CD4-positive, alpha-beta T cell treated with Interleukin-10 for 1 hour (primary cell): Measurements from ENCODE around the gene ZNF33A.
"Not testable (repeated sequence)": the region's sequence is repeated elsewhere in the genome, so short reads cannot be mapped to it uniquely, and the experiment has no call there.

Source experiments
- DNase-seq: peaks from one replicate; pipeline ENCODE4 v3.0.0-alpha.2; 2020

Gene ZNF33A

DNA sequence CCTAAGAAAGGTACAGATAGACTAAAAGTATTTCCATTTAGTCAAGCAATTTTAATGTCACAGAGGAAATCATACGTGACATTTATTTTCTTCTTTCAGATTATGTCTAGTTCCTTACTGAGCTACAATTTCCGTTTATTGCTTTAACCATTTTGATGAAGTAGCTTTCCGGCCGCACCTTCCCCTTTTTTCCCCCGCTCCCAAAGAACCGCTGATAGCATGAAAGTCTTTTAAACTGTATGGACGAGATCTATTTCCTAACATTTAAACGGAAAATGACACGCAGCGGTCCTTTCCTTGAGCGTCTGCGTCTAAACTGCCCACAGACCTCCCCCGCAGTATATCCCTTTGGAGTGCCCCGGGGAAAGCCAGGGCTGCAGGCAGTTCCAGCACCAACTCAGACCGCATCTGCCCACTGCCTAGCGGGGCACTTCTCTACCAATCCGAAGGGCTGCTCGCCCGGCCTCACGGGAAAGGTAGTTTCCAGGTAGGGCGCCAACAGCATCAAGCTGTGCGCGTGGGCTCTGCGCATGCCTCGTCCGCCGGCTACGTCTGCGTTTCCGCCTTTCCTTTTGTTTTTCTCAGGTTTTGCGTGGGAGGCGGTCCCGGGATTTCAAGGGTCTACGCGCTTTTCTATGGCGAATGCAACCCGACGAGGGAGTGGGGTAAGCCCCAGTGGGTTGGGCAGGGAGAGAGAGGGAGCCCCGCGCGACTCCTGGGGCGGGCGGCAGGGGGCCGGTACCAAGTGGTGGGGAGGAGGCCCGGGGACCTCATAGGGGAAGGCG, at the start of gene ZNF33A:
ZNF33A (plus strand) TSS at position 557 of the 785 bp plus-strand sequence. CDS start 1,667 bp downstream, outside the sequence.
- DNase-seq: peak; percentile 93

GRCh38 chr10:37965006-37965405, 45.5 kb upstream of the ZNF33A start:
- no peak for DNase-seq

DNA sequence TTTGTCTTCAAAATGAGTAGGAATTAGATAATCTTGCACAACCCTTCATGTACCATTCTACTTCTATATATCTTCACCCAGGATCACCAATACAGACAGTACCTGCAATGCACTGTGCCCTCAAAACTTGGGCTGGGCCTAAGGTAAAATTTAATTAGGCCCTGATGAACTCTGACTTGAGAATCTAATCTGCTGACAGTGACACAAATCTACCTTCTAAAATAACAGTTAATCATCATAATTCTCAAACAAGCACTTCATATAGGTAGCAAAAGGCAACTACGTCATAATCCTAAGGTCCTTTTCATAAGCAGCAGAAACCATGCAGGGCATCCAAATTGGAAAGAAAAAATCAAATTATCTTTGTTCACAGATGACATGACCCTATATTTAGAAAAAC, 38.1 kb upstream of the ZNF33A start:
- no peak for DNase-seq

- peak; percentile 28 for DNase-seq
Measured at GRCh38 chr10:37975401-37975991, 35.0 kb upstream of the ZNF33A start.

DNA sequence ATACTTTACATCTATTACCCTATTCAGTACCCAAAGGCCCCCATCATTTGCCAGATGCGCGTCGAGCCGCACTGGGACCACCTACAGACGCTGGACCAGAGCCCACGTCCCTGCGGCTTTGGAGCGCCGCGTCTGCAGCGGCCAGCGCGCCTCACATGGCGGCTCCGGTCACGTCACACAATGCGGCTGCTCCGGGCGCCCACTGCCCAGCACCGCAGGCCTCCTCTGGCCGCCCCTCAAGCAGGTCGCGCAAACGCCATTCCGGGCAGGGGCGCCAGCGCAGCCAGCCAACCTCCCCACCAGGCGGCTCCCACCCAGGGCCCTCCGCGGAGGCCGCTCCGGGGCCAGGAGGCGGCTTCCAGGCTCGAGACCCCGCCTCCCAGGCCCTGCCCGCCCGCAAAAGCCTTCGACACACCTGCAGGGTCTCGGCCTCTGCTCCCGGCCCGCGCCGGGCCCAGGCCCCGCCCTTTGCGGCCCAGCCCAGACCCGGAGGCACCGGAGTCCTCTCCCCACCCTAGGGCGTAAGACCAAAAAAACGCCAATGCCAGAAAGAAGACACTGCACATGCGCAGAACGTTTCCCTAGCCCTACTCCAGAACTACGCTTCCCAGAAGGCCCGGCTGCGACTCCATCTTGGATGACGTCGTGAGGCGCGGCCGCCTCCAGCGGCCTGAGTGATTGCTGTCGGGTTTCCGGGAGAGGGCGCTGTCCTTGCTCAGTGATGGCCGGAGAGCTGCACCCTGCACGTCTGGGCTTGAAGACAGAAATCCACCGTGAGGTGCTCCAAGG, 34.2 kb upstream of the ZNF33A start, which contains the start of gene ZNF25:
ZNF25 (minus strand) TSS at position 557 of the 789 bp plus-strand sequence. CDS start 4,925 bp downstream, outside the sequence.
- peak; percentile 99 for DNase-seq

DNA sequence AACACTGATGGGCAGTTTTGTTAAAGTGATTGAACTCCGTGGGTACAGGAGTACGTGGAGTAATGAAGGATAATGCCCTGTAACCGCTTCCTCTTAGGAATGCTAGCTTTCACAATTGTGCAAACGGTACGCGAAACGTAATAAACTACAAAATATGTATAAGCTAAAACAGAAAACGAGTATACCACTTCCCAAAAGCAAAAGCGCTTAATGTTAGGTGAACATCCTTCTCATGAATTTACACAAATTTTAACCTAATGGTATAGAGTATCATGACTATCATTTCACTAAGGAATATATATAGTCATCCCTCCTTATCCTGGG, 33.6 kb upstream of the ZNF33A start:
- DNase-seq: no peak

DNA sequence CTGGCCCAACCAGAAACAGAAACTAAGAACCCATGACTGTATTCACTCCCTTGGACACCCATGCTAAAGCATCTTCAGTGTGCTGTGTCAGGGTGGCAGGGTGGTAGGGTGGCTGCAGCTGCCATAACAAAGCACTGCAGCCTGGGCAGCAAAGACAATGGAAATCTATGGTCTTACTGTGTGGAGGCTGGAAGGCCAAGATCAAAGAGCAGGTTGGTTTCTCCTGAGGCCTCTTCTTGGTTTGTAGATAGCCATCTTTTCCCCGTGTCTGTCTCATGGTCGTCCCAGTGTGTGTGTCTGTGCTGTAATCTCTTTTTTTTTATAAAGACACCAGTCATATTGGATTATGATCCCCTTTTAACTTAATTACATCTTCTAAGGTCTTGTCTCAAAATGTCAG, 18.8 kb upstream of the ZNF33A start:
- no peak for DNase-seq

- DNase-seq: no peak
Measured at GRCh38 chr10:37992083-37992482, 18.4 kb upstream of the ZNF33A start.

DNA sequence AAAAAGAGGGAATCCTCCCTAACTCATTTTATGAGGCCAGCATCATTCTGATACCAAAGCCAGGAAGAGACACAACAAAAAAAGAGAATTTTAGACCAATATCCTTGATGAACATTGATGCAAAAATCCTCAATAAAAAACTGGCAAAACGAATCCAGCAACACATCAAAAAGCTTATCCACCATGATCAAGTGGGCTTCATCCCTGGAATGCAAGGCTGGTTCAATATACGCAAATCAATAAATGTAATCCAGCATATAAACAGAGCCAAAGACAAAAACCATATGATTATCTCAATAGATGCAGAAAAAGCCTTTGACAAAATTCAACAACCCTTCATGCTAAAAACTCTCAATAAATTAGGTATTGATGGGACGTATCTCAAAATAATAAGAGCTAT, 11.6 kb upstream of the ZNF33A start:
- DNase-seq: not testable (repeated sequence)

- DNase-seq: not testable (repeated sequence)
Measured at GRCh38 chr10:38000474-38000873, 10.0 kb upstream of the ZNF33A start.

- no peak for DNase-seq
Measured at GRCh38 chr10:38003026-38003425, 7.4 kb upstream of the ZNF33A start.

GRCh38 chr10:38003588-38003987, 6.9 kb upstream of the ZNF33A start:
- DNase-seq: no peak

GRCh38 chr10:38007551-38007950, 2.9 kb upstream of the ZNF33A start:
- no peak for DNase-seq

DNA sequence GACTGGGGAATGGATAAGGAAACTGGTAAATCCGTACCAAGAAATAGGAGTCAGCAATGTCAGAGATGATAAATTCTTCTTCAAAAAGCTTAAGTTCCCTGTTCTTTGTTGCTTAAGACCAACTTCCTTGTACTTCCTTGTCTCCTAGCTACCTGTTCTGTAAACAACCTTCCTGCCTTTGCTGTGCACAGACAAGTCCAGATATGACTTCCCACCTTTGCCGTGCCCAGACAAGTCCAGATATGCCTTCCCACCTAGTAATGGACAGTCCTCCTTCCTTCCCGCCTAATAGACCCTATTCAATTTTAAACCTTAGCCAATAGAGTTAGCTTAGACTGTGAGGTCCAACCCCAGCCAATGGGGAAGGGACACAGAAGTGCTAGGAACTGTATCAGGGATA, 2.5 kb upstream of the ZNF33A start:
- no peak for DNase-seq

DNA sequence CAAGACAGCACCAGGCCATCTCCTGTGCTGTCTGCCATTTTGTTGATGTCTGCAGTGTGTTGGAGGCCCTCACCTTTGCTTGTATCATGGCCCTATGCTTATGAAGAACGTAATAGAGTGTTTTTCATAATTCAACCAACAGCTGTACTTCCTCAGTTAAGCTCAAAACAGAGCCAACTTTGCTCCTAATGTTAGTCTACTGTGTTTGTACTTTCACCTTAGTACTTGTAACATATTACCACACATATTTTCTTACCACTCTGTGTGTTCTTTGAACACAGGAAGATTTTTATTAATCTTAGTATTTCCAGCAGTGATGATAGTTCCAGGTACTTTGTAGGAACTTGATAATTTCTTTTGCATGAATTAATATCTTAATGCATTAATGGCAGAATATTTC, 5.9 kb downstream of the ZNF33A start:
- DNase-seq: no peak

DNA sequence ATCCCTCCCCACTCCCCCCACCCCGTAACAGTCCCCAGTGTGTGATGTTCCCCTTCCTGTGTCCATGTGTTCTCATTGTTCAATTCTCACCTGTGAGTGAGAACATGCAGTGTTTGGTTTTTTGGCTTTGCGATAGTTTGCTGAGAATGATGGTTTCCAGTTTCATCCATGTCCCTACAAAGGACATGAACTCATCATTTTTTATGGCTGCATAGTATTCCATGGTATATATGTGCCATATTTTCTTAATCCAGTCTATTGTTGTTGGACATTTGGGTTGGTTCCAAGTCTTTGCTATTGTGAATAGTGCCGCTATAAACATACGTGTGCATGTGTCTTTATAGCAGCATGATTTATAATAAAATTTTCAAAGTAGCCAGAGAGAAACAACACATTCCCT, 8.6 kb downstream of the ZNF33A start:
- DNase-seq: not testable (repeated sequence)

DNA sequence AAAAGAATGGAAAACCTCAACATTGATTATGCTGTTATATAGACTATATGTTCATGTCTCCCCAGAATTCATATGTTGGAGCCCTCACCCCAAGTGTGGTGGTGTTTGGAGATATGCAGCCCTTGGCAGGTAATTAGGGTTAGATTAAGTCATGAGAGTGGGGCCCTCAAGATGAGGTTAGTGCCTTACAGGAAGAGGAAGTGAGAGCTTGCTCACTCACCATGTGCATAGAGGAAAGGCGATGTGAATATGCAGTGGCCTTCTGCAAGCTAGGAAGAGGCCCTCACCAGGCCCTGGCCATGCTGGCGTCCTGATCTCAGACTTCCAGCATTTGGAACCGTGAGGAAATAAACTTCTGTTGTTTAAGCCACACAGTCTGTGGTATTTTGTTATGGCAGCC, 14.8 kb downstream of the ZNF33A start:
- no peak for DNase-seq

DNA sequence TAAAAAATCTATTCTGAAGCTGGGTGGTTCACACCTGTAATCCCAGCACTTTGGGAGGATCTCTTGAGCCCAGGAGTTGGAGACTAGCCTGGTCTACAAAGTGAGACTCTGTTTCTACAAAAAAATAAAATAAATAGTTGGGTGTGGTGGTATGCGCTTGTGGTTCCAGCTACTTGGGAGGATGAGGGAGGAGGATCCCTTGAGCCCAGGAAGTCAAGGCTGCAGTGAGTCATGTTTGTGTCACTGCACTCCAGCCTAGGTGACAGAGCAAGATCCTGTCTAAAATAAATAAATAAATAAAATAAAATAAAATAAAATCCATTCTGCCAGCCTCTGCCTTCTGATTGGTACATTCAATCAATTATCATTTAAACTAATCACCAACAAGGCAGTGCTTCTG, 17.5 kb downstream of the ZNF33A start:
- DNase-seq: no peak

GRCh38 chr10:38032886-38033285, 22.4 kb downstream of the ZNF33A start:
- DNase-seq: no peak

- peak; percentile 41 for DNase-seq
Measured at GRCh38 chr10:38038107-38038931, 27.8 kb downstream of the ZNF33A start.

DNA sequence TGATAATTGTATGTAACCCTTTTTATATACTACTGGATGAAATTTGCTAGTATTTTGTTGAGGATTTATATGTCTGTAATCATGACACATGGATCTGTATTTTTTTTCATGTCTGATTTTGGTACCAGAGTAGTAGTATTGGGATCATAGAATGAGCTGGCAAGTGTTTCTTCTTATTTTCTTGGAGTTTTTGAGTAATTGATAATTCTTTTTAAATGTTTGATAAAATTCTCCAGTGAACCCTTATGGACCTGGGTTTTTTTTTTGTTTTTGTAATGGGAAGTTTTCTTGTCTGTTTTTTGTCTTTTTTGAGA, 28.4 kb downstream of the ZNF33A start:
- no peak for DNase-seq

- peak; percentile 20 for DNase-seq
Measured at GRCh38 chr10:38043516-38043915, 33.0 kb downstream of the ZNF33A start.

DNA sequence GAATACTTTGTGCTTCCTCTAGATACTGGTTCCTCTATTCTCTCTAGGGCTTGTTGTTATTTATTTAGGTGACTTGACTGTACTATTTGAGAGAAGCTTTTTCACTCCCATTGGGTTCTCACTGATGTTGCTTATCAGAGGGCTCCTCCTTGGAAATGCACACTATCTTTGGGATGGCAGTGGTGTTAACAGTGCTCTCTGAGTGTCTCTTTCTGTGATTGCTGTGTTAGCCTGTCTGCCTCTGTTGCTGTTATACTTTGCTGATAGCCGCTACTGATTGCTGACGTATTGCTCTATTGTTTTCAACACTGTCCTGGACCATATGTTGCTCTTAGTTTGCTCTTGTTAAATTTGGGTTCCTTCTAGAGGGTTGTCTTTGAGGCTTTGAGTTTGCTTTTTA, 34.7 kb downstream of the ZNF33A start:
- no peak for DNase-seq
